OCI-LY7 (cell line): ENCODE data around the gene GRIN2C. TPM values are rescaled to one million over a fixed set of nuclear protein-coding genes. Genes with fewer than 3 reads are reported as not detected.

Experiments
- BruUV-seq: library from RNA; stranded (reverse); fragments of 400-500 nt; replicated peaks from 2 replicates; lab custom pipeline; 2021; lab: Mats Ljungman, UMichigan
- CTCF ChIA-PET: fragments of 300-600 bp; sonication (Branson Sonifier 250); formaldehyde crosslinking; loops from one replicate; lab custom pipeline; 2022; ENCODE audit warnings: antibody characterized with exemption; ENCODE audit not compliant: unreplicated experiment; lab: Charles Lee
- POLR2A ChIA-PET: fragments of 300-600 bp; sonication (Branson Sonifier 250); formaldehyde crosslinking; loops from one replicate; lab custom pipeline; 2022; ENCODE audit warnings: antibody characterized with exemption; lab: Charles Lee
- DNase-seq: peaks from one replicate; pipeline ENCODE4 v3.0.0-alpha.2; 2015; ENCODE audit warnings: low spot score
- H2AFZ ChIP-seq: fragments of 200-600 bp; sonication (generic), shearing (Covaris generic); 2 replicates; pipeline ENCODE4 v1.6.1; 2014; ENCODE audit warnings: mild to moderate bottlenecking, antibody characterized with exemption, low read length, moderate library complexity
- H3K27ac ChIP-seq: fragments of 200-600 bp; sonication (generic); 2 replicates; pipeline ENCODE4 v1.5.1; 2014; ENCODE audit warnings: mixed run types, low read depth, mild to moderate bottlenecking, moderate library complexity, low read length, inconsistent platforms; ENCODE audit not compliant: poor library complexity, severe bottlenecking
- H3K36me3 ChIP-seq: fragments of 200-600 bp; sonication (generic); 2 replicates; pipeline ENCODE4 v1.6.1; 2014; ENCODE audit warnings: mild to moderate bottlenecking, antibody characterized with exemption, low read length, moderate library complexity, mixed read lengths; ENCODE audit not compliant: insufficient read depth
- H3K4me1 ChIP-seq: fragments of 200-600 bp; sonication (generic); 2 replicates; pipeline ENCODE4 v1.5.1; 2014; ENCODE audit warnings: mild to moderate bottlenecking, low read length; ENCODE audit not compliant: insufficient read depth, poor library complexity, severe bottlenecking
- H3K4me2 ChIP-seq: fragments of 200-600 bp; sonication (generic); 2 replicates; pipeline ENCODE4 v1.6.1; 2014; ENCODE audit warnings: mild to moderate bottlenecking, low read length
- H3K4me3 ChIP-seq: fragments of 200-600 bp; sonication (generic); 2 replicates; pipeline ENCODE4 v1.5.1; 2014; ENCODE audit warnings: mild to moderate bottlenecking, low read depth, low read length; ENCODE audit not compliant: poor library complexity, severe bottlenecking
- H3K79me2 ChIP-seq: fragments of 200-600 bp; sonication (generic); 2 replicates; pipeline ENCODE4 v1.6.1; 2016; ENCODE audit warnings: low read depth, mild to moderate bottlenecking, low read length, moderate library complexity, mixed read lengths; ENCODE audit not compliant: insufficient read depth
- H3K9me2 ChIP-seq: fragments of 200-600 bp; sonication (generic); 2 replicates; pipeline ENCODE4 v1.6.1; 2016; ENCODE audit warnings: mild to moderate bottlenecking, low read length, mixed read lengths; ENCODE audit not compliant: insufficient read depth
- H3K9me3 ChIP-seq: fragments of 200-600 bp; sonication (generic); 2 replicates; pipeline ENCODE4 v1.6.1; 2014; ENCODE audit warnings: mild to moderate bottlenecking, mixed run types, low read length, mixed read lengths
- H4K20me1 ChIP-seq: fragments of 200-600 bp; sonication (generic); 2 replicates; pipeline ENCODE4 v1.6.1; 2014; ENCODE audit warnings: mild to moderate bottlenecking, antibody characterized with exemption, low read length, moderate library complexity, mixed read lengths; ENCODE audit not compliant: insufficient read depth
- CTCF ChIP-seq: fragments of 200-600 bp; sonication (generic); conservative IDR thresholded peaks from 2 replicates; pipeline ENCODE4 v1.5.1; 2014; ENCODE audit warnings: mild to moderate bottlenecking, antibody characterized with exemption, low read length, moderate library complexity, mixed read lengths
- EZH2phosphoT487 ChIP-seq: fragments of 200-600 bp; sonication (generic); IDR thresholded peaks from 2 replicates; pipeline ENCODE4 v1.6.1; 2018; ENCODE audit warnings: low read depth, borderline replicate concordance, mild to moderate bottlenecking, mixed run types, antibody characterized with exemption, low read length, moderate library complexity, mixed read lengths
- intact Hi-C: fragments of 100-400 bp; cut with micrococcal nuclease; formaldehyde crosslinking; loops from one replicate; pipeline ENCODE4 v1.10.0; 2022; ENCODE audit not compliant: unreplicated experiment
- total RNA-seq, 2 experiments: library from RNA; depleted of rRNA in 1 of 2; stranded (reverse); fragments of >200 nt in 1 of 2; shearing (Covaris generic) in 1 of 2; gene quantifications; 2 replicates each; pipeline ENCODE4 v1.2.3, GENCODE V29; 2014 to 2022

GRIN2C gene
- total RNA-seq, 2 experiments from 2014 or later, result 0.22 to 0.61 TPM

- Histone ChIP-seq H2AFZ (no peak overlapping the region), H3K4me2 (no peak overlapping the region), H3K4me3 (no peak overlapping the region), H3K36me3 (no peaks in the 10 kb centered on the region), H3K4me1 (peaks cover 19% of the 10 kb centered on the region), H3K79me2 (no peaks in the 10 kb centered on the region), H3K27ac (no peak overlapping the region), H3K9me2 (no peaks in the 10 kb centered on the region), H3K9me3 (no peaks in the 10 kb centered on the region), H4K20me1 (no peaks in the 10 kb centered on the region)
- TF ChIP-seq CTCF (no peak), EZH2phosphoT487 (no peak)
- no peak for DNase-seq
- CTCF ChIA-PET, result interaction anchor here (1.3 to 5.5 kb wide), 3 partner anchors 9 to 76 kb away, joined by 3 to 38 read pairs (median 5); partner anchors contain the start of gene FDXR
- intact Hi-C loops, result loop anchor here (2.0 kb wide), 1 partner anchor 120 kb away; no protein-coding TSS in a partner anchor
- BruUV-seq, result no TSS peak
- POLR2A ChIA-PET, result interaction anchor here (1.2 kb wide), 1 partner anchor 36 kb away, joined by 4 read pairs; no protein-coding TSS in a partner anchor
Measured at GRCh38 chr17:74864297-74864865, 4.7 kb upstream of the GRIN2C start.

- intact Hi-C loops, result loop anchor here (2.0 kb wide), 2 partner anchors 119 to 207 kb away; no protein-coding TSS in a partner anchor
- no peak overlapping the region for H2AFZ ChIP-seq
- no peak overlapping the region for H3K4me2 ChIP-seq
- no peak for DNase-seq
- H3K4me1 ChIP-seq, result peaks cover 19% of the 10 kb centered on the region
- no peaks in the 10 kb centered on the region for H3K79me2 ChIP-seq
- H3K4me3 ChIP-seq, result no peak overlapping the region
- no peak overlapping the region for H3K27ac ChIP-seq
- ChIA-PET CTCF (interaction anchor here (1.5 to 5.5 kb wide), 2 partner anchors 9 to 73 kb away, joined by 5 to 38 read pairs; partner anchors contain the start of gene FDXR), POLR2A (interaction anchor here (0.9 kb wide), 1 partner anchor 72 kb away, joined by 3 read pairs; no protein-coding TSS in a partner anchor)
- H4K20me1 ChIP-seq, result no peaks in the 10 kb centered on the region
- H3K9me2 ChIP-seq, result no peaks in the 10 kb centered on the region
- no peak for TF ChIP-seq EZH2phosphoT487
- TF ChIP-seq CTCF, result no peak
- no peaks in the 10 kb centered on the region for H3K9me3 ChIP-seq
- BruUV-seq, result no TSS peak
- no peaks in the 10 kb centered on the region for H3K36me3 ChIP-seq
Measured at GRCh38 chr17:74863420-74864296, 4.0 kb upstream of the GRIN2C start.
